KMS-11 (cell line): ENCODE measurements around the gene RNPEP.
"Not testable (repeated sequence)": the region's sequence is repeated elsewhere in the genome, so short reads cannot be mapped to it uniquely, and the experiment has no call there.

Experiments used
- H2AFZ ChIP-seq: fragments of 200-600 bp; sonication (generic); 2 replicates; pipeline ENCODE4 v1.6.1; 2016; ENCODE audit warnings: antibody characterized with exemption, mixed run types, low read depth
- H3K27ac ChIP-seq: fragments of 200-600 bp; sonication (generic); 2 replicates; pipeline ENCODE4 v1.6.1; 2016; ENCODE audit warnings: mild to moderate bottlenecking, mixed run types
- H3K27me3 ChIP-seq: fragments of 200-600 bp; sonication (generic); 2 replicates; pipeline ENCODE4 v1.6.1; 2017; ENCODE audit warnings: mild to moderate bottlenecking, low read depth, mixed run types, moderate library complexity; ENCODE audit not compliant: insufficient read depth
- H3K36me3 ChIP-seq: fragments of 200-600 bp; sonication (generic); 2 replicates; pipeline ENCODE4 v1.6.1; 2017; ENCODE audit warnings: mild to moderate bottlenecking, mixed run types; ENCODE audit not compliant: insufficient read depth
- H3K4me1 ChIP-seq: fragments of 200-600 bp; sonication (generic); 2 replicates; pipeline ENCODE4 v1.6.1; 2016; ENCODE audit warnings: mild to moderate bottlenecking, low read depth, mixed run types; ENCODE audit not compliant: poor library complexity, severe bottlenecking
- H3K4me2 ChIP-seq: fragments of 200-600 bp; sonication (generic); 2 replicates; pipeline ENCODE4 v1.7.0; 2016; ENCODE audit warnings: mild to moderate bottlenecking, mixed run types
- H3K4me3 ChIP-seq: fragments of 200-600 bp; sonication (generic); IDR thresholded peaks from 2 replicates; pipeline ENCODE4 v1.6.1; 2017; ENCODE audit warnings: low read depth, low read length, mixed read lengths; ENCODE audit not compliant: insufficient read depth
- H3K79me2 ChIP-seq: fragments of 200-600 bp; sonication (generic); 2 replicates; pipeline ENCODE4 v1.6.1; 2016; ENCODE audit warnings: low read depth, mixed run types; ENCODE audit not compliant: insufficient read depth
- H3K9ac ChIP-seq: fragments of 200-600 bp; sonication (generic); 2 replicates; pipeline ENCODE4 v1.6.1; 2016; ENCODE audit warnings: mild to moderate bottlenecking, mixed run types
- H4K20me1 ChIP-seq: fragments of 200-600 bp; sonication (generic); 2 replicates; pipeline ENCODE4 v1.6.1; 2016; ENCODE audit warnings: mild to moderate bottlenecking, mixed run types; ENCODE audit not compliant: insufficient read depth
- TF ChIP-seq, protein P1 (sequence below): fragments of 200-600 bp; sonication (generic); conservative IDR thresholded peaks from 2 replicates; pipeline ENCODE4 v1.6.1; 2017; ENCODE audit warnings: low read depth, mild to moderate bottlenecking, antibody characterized with exemption, low read length, moderate library complexity, mixed read lengths

RNPEP gene

DNA sequence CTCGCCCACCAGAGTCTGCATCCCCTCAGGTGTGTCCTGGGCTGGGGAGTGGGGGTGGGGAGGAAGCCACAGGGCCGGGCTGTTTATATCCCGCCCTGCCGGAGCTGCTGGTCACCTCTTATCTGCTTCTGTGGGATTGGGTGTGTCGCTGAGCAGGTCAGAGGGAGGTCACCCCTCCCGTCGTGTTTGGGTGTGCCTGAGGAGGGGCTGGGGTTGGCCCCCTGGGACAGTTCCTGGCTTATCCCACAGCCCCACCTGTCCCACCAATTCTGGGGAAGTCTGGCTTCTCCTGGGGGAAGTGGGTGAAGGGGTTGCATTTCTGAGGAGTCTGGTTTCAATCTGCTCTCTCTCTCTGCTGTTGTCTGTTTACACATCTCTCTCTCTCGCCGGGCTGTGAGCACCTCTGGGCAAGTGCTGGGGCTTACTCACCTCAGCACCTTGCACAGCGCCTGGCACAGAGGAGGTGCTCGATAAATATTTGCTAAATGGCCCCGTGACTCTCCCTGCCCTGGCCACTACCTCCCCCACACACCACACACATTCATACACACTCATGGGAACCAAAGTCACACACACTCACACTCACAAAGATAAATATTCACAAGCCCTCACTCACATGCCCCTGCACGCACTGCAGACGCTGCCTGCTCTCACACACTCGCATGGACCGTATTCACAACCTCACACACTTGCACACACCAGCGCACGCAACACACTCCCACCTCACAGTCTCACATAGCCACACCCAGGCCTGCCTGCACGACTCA is 36.2 kb downstream of the RNPEP start:
- no peaks in the 10 kb centered on the region for H3K79me2 ChIP-seq
- no peak overlapping the region for H3K9ac ChIP-seq
- H3K4me2 ChIP-seq, result no peak overlapping the region
- no peaks in the 10 kb centered on the region for H4K20me1 ChIP-seq
- no peaks in the 10 kb centered on the region for H3K27me3 ChIP-seq
- no peak overlapping the region for H2AFZ ChIP-seq
- no peak overlapping the region for H3K4me3 ChIP-seq
- TF ChIP-seq, protein P1, sequence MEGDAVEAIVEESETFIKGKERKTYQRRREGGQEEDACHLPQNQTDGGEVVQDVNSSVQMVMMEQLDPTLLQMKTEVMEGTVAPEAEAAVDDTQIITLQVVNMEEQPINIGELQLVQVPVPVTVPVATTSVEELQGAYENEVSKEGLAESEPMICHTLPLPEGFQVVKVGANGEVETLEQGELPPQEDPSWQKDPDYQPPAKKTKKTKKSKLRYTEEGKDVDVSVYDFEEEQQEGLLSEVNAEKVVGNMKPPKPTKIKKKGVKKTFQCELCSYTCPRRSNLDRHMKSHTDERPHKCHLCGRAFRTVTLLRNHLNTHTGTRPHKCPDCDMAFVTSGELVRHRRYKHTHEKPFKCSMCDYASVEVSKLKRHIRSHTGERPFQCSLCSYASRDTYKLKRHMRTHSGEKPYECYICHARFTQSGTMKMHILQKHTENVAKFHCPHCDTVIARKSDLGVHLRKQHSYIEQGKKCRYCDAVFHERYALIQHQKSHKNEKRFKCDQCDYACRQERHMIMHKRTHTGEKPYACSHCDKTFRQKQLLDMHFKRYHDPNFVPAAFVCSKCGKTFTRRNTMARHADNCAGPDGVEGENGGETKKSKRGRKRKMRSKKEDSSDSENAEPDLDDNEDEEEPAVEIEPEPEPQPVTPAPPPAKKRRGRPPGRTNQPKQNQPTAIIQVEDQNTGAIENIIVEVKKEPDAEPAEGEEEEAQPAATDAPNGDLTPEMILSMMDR, result no peak
- no peak overlapping the region for H3K27ac ChIP-seq
- no peaks in the 10 kb centered on the region for H3K36me3 ChIP-seq
- H3K4me1 ChIP-seq, result no peaks in the 10 kb centered on the region

DNA sequence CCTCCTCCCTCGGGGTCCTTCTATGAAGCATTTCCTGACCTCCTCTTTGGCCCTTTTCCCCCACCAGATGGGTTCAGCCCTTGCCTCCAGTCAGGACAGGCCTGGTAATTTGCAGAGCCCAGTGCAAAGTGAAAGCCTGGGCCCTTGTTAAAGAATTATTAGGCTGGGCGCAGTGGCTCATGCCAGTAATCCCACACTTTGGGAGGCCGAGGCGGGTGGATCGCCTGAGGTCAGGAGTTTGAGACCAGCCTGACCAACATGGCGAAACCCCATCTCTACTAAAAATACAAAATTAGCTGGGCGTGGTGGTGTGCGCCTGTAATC is 36.7 kb downstream of the RNPEP start:
- not testable (repeated sequence) for H3K36me3 ChIP-seq, H2AFZ ChIP-seq, H3K4me2 ChIP-seq, H3K79me2 ChIP-seq, H3K27ac ChIP-seq, H3K4me3 ChIP-seq, H3K4me1 ChIP-seq, H3K27me3 ChIP-seq, H3K9ac ChIP-seq, H4K20me1 ChIP-seq

DNA sequence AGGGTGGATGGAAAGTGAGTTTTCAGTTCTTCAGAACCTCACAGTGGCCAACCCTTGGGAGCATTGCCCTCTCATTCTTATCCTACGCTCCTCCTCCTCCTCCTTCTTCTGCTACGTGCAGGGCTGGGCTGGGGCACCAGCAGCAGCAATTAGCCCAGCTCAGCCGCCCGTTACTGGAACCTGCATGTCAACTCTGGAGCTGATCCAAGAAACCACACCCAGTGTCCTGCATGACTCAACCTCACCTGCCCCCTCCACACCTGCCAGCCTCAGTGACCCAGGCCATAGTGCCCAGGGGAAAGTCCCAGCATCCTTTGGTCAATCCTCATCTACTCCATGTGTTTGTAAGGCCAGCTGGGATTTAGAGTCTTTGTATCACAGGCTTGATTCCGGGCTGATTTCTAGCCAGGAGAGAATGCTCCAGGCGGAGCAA is 40.6 kb downstream of the RNPEP start:
- H4K20me1 ChIP-seq, result no peaks in the 10 kb centered on the region

DNA sequence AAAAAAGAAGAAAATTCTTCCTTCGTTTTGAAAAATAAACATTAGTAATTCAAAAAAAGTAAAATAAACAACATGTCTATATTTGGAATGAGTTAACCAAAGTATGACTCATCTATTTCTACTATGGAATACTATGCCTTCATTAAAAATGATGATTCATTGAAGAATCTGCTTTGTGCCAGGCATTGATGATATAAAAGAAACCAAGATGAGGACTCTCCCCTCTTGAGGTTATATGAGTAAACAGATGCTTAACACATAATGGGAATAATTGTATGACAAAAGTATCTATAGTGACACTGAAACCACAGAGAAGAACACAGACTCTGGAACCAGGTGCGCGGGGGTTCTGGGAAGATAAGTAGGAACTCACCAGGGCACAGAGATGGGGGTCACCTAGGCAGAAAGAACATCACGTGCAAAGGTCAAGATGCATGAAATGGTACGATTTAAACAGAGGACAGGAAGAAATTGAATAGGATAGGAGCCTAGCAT is 46.8 kb downstream of the RNPEP start:
- peak overlapping the region; percentile 43 for H3K27ac ChIP-seq
- peak overlapping the region; percentile 47; the same call in 1 of the 2 replicates for H3K4me2 ChIP-seq
- no peaks in the 10 kb centered on the region for H3K79me2 ChIP-seq
- TF ChIP-seq, protein P1, result no peak
- no peak overlapping the region; the same call in 1 of the 2 replicates for H3K9ac ChIP-seq
- peaks cover 65% of the 10 kb centered on the region for H3K4me1 ChIP-seq
- no peak overlapping the region for H2AFZ ChIP-seq
- no peak overlapping the region for H3K4me3 ChIP-seq
- H4K20me1 ChIP-seq, result no peaks in the 10 kb centered on the region
- H3K36me3 ChIP-seq, result no peaks in the 10 kb centered on the region
- H3K27me3 ChIP-seq, result no peaks in the 10 kb centered on the region

More for the DNA sequence above, 40.6 kb downstream of the RNPEP start:
- H3K4me2 ChIP-seq, result no peak overlapping the region
- H3K4me3 ChIP-seq, result no peak overlapping the region
- no peaks in the 10 kb centered on the region for H3K36me3 ChIP-seq
- no peak overlapping the region for H2AFZ ChIP-seq
- H3K79me2 ChIP-seq, result no peaks in the 10 kb centered on the region
- no peak overlapping the region for H3K27ac ChIP-seq
- H3K9ac ChIP-seq, result no peak overlapping the region
- TF ChIP-seq, protein P1, result no peak
- peaks cover 7% of the 10 kb centered on the region for H3K4me1 ChIP-seq
- H3K27me3 ChIP-seq, result no peaks in the 10 kb centered on the region

DNA sequence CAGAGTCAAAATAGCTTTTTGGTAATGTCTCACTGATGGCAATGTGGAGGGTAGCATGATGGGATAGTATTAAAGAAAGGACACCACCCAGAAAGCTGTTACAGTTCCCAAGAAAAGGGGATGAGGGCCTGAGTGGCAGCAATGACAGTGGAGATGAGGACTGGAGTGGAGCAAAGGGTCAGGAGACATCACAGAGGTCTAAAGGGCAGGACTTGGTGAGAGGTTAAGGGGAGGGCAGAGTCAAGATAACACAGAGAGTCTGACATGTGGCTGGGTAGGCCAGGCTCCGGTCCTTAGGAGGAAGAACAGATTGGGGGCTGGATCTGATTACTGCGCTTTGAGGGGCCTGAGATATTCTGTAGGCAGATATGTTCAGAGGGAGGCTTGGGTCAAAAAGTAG is 47.3 kb downstream of the RNPEP start:
- H3K27ac ChIP-seq, result peak overlapping the region; percentile 43
- H3K27me3 ChIP-seq, result no peaks in the 10 kb centered on the region
- H3K36me3 ChIP-seq, result no peaks in the 10 kb centered on the region
- no peak overlapping the region for H2AFZ ChIP-seq
- H3K4me3 ChIP-seq, result no peak overlapping the region
- no peak overlapping the region for H3K9ac ChIP-seq
- H3K4me2 ChIP-seq, result peak overlapping the region; percentile 47
- H3K4me1 ChIP-seq, result peaks cover 70% of the 10 kb centered on the region
- TF ChIP-seq, protein P1, result no peak
- no peaks in the 10 kb centered on the region for H3K79me2 ChIP-seq
- H4K20me1 ChIP-seq, result no peaks in the 10 kb centered on the region
